UCSD-AML1 (cell line): ENCODE measurements around the gene CCDC124.

Experiments used
- DNase-seq: peaks from one replicate; lab custom pipeline; 2025; ENCODE audit not compliant: unreplicated experiment; lab: John Stamatoyannopoulos, UW

The CCDC124 gene

DNA sequence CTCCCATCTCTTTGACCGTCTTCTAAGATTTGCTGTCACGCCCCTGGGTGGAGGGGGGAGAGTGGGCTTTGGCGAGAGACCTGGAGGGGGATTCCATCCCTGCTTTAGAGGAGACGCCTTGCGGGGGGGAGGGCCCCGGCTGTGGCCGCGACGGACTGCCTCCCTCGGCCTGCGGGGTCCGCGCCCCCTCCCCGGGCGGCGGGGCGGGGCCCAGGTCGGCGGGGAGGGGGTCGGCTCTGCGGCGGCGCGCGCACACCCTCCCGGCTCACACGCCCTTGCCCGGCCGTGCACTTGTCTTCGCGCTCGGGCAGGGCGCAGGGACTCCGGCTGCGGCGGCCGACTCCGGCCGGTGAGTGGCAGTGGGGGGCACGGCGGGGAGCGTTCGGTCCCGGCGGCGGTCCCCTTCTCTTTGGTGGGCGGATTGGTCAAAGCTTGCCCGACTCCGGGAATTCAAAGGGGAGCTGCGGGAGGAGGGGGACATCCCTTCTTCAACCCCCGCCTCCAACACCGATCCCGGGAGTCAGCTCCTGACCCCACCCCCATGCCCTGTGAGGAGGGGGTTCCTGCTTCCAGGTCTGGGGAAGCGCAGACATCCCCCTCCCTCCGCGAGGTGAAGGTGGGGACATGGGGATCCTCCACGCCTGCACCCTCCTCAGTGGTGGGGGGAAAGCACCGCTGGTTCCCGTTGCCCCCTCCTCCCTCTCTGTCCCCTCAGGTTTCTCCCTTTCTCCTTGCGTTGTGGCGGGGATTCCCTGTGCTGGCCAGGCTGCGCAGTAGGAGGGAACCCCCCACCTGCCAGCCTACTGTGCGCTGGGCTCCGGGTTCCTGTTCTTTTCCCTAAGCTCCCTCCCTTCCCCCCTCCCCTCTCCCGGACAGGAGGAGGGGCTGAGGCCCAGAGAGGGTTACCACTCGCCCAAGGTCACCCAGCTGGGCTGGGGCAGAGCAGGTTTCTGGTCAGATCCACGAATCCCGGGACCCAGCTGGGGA is 19.5 kb downstream of the CCDC124 start:
- no peak for DNase-seq

DNA sequence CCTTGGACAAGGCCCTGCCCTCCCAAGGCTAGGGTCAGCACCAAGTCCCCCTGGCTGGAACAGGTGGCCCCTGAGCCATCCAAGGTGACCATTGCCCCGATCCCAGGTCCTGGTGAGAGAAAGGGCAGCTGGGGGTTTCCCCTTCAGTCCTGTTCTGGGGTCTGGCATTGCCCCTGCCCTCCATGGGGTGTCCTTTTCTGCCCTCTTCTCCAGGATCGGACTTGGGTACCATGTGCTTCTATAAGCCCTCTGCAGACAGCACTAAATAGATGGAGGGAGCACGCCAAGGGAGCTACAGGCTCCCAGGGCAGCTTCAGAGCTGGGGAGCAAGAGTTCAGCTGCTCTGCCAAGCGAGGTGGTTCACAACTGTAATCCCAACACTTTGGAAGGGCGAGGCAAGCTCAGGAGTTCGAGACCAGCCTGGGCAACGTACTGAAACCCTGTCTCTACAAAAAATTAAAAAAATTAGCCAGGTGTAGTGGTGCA is 20.5 kb downstream of the CCDC124 start:
- no peak for DNase-seq

DNA sequence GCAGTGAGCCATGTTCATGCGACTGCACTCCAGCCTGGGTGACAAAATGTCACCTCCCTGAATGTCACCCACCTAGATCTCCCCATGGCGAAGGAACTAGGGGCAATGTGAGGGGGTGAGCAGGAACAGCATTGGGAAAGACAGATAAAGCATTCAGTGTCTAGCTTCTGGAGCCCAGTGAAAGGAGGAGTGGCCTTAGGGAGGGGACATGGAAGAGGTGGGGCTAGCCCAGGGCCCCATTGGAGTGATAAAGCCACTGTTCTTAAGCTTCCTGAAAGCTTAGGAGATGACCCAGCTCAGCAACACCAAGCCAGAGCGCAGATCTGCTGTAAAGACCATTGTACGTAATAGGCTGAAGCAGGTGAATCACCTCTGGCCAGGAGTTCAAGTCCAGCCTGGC is 21.1 kb downstream of the CCDC124 start:
- peak; percentile 37 for DNase-seq

DNA sequence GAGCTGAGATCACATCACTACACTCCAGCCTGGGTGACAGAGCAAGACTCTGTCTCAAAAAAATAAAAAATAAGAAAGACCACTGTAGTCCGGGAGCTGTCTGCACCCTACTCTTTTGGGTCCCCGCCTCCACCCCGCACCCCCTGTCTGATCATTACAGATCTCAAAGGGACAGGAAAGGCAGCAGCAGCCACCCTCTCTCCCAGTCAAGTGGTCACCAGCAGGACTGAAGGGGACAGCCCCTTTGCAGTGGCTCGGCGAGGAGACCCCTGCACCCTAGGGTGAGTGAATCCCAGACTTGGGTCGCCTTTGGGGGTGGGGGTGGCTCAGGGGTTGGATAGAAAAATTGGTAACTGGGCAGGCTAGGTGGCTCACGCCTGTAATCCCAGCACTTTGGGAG is 21.6 kb downstream of the CCDC124 start:
- DNase-seq, result no peak

DNA sequence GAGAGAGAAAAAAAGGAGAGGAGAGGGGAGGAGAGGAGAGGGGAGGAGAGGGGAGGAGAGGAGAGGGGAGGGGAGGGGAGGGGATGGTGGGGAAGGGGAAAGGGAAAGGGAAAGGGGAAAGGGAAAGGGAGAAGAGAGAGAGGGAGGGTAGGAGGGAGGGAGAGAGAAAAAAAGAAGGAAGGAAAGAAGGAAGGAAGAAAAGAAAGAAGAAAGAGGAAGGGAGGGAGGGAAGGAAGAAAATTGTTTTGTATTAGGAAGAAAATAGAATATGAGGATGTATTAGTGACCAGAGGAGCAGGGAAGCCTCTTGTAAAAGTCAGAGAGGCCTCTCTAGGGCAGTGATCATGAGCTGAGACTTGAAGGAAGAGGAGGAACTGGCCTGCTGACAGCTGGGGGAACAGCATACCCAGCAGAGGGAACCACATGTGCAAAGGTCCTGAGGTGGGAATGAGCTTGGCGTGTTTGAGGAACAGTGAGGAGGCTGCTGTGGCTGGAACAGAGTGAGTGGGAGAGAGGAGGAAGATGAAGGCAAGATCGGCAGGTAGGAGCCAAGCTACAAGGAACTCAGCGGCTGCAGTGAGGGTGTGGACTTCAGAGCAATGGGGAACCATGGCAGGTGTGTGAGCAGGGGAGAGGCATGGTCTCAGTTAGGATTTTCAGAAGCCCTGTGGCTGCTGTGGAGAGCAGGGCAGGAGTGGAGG is 24.5 kb downstream of the CCDC124 start:
- no peak for DNase-seq

DNA sequence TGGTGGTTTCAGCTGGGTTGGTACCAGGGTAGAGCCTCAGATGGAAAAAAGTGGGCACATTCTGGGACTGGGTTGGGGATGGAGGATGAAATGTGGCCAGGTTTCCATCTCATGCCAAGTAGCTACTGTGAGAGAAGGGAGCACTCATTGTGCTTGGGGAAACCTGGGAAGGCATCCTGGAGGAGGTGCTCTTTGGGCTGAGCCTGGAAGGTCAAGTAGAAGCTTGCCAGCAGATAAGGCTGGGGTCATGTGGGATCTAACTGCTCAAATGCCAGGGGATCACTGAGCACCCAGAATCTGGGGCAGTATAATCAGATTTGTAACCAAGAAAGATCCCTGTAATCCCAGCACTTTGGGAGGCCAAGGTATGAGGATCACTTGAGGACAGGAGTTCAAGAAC is 25.1 kb downstream of the CCDC124 start:
- DNase-seq, result no peak

GRCh38 chr19:17963936-17964691 is 31.3 kb downstream of the CCDC124 start:
- DNase-seq, result no peak

DNA sequence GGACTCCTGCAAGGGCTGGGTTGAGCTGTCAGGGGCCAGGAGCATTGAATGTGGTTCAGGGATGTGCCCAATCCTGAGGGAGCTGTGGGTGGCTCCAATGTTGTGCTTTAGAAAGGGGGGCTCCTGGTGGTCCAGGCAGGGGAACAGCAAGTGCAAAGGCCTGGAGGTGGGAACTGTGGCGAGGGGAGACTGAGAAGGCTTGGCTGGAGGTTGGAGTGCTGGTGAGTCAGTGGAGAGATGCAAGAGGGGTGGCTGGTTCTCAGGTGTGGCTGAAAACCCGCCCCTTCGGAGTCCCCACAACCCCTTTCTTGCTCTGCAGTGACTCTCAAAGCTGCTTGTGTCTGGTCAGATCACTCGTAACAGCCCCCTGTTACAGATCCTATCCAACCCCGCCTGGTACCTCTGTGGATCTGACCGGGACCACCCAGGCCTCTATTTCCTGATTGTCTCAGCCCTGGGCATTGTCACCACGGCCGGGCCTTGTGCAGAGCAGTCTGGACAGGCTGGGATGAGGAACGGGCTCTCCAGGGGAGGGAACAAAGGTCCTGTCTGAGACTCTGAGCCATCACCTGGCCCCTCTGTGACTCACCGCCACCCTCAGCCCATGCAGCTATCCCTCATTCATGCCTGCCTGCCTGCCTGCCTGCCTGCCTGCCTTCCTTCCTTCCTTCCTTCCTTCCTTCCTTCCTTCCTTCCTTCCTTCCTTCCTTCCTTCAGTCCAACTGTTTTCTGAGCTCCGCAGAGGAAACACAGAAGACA is 32.7 kb downstream of the CCDC124 start:
- no peak for DNase-seq

DNA sequence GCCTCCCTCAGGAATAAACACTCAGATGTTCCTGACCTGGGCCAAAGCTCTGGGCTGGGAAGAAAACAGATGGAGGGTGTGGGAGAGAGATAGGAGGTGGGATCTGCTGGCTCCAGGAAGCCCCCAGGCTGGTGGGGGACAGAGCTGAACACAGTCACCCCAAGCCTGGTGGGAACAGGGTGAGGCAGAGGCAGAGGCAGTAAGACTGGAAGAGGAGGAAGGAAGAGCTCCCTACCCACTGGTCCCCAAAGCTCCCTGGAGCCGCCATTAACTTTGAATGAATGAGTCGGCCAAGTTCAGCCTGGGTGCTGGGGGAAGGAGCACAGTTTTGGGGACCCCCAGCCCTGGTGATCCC is 33.3 kb downstream of the CCDC124 start:
- no peak for DNase-seq

GRCh38 chr19:17966550-17967256 is 33.9 kb downstream of the CCDC124 start, which contains the start of gene KCNN1:
KCNN1 (plus strand) TSS chr19:17967107; CDS start chr19:17973889, 6,782 bp downstream.
- DNase-seq, result no peak

DNA sequence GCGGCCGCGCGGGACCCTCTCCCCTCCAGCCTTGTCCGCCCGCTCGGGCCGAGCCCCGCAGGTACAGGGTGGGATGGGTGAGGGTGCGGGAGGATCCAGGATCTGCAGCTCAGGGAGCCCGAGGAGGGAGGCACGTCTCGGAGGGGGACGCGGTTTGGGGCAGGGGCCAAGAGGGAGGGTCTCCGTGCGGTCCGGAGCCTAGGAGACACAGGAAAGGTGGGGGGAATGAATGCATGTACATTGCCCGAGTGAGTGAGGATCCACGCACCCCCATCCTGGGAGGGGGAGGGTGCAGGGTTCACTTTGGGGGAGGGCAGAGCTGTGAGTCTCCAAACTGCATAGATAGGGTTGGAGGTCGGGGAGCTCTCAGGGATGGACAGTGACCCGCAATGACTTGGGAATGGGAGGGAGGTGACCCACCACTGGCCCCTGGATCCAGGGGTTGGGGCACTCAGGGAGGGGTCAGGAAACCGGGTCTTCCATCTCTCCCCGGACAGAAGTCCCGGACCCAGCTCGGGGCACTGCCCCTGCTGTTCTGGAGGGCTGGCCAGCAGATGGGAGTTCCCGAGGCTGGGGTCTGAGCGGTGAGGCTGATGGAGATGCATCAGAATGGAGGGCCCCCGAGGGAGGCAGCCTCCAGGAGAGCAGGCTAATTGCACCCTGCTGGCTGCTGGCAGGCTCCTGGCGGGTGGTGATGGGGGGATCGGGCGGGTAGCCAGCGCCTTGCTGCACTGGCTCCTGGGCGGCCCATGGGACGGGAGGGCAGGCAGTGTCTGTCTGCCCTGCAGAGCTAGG is 34.6 kb downstream of the CCDC124 start:
- DNase-seq, result no peak

GRCh38 chr19:17968362-17968761 is 35.5 kb downstream of the CCDC124 start:
- DNase-seq, result no peak

- no peak for DNase-seq
Measured at GRCh38 chr19:17969096-17969792, 36.4 kb downstream of the CCDC124 start.

DNA sequence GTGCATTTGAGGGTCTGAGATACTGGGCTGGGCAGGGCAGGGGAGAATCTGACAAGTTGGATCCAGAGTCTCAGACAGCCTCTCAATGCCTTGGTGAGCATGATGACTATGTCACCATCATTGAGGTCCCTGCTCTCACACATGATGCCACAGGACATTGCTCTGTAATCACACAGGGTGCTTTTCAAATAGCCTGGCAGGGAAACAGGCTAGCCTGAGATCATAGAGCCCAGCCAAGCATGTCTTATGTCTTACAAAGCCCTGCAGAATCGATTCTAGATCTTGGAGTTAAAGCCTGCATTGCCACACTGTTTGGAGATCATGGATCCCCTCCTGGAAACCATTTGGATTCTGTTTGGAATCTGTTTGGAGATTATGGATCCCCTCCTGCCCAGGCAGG is 39.4 kb downstream of the CCDC124 start:
- DNase-seq, result no peak

DNA sequence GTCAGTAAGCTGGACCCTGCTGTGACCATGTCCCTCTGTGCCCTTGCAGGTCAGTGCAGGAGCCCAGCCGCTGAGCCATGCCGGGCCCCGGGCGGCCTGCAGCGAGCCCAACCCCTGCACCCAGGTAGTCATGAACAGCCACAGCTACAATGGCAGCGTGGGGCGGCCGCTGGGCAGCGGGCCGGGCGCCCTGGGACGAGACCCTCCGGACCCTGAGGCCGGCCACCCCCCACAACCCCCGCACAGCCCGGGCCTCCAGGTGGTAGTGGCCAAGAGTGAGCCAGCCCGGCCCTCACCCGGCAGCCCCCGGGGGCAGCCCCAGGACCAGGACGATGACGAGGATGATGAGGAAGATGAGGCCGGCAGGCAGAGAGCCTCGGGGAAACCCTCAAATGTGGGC is 40.9 kb downstream of the CCDC124 start:
- no peak for DNase-seq

- DNase-seq, result no peak
Measured at GRCh38 chr19:17974551-17974950, 41.7 kb downstream of the CCDC124 start.

- DNase-seq, result no peak
Measured at GRCh38 chr19:17975032-17975431, 42.2 kb downstream of the CCDC124 start.

- no peak for DNase-seq
Measured at GRCh38 chr19:17977021-17977420, 44.2 kb downstream of the CCDC124 start.

DNA sequence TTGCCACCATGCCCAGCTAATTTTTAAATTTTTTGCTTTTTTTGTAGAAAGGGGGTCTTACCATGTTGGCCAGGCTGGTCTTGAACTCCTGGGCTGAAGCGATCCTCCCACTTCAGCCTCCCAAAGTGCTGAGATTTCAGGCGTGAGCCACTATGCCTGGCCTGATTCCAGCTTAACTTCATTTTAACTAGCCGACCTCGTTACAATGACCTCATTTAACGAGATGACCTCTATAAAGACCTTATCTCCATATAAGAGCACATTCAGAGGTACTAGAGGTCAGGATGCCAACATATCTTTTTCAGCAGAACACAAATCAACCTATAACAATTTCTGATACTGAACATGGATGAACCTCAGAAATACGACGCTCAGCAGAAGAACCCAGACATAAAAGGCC is 44.7 kb downstream of the CCDC124 start:
- no peak for DNase-seq
